ENCODE data around the gene OR12D1.

The OR12D1 gene

GRCh38 chr6:29465801-29466200, 51.1 kb downstream of the OR12D1 start:
- DNase-seq (ENCODE audit: low read depth) = no peak

- no peak for DNase-seq (ENCODE audit: low read depth)
Measured at GRCh38 chr6:29466241-29466640, 51.5 kb downstream of the OR12D1 start.
